Bronchial epithelial cell (primary cell): Measurements from ENCODE around the gene ACTN1. TPM values are rescaled to one million over a fixed set of nuclear protein-coding genes. Genes with fewer than 3 reads are reported as not detected.

Experiments
- DNase-seq: peaks from one replicate; pipeline ENCODE4 v3.0.0-alpha.2; 2010; ENCODE audit warnings: low read depth
- FAIRE-seq: peaks from 2 replicates; lab custom pipeline; 2011; peaks lifted over from hg19 to GRCh38; lab: Jason Lieb, UNC
- H3K27me3 ChIP-seq: 2 replicates; pipeline ENCODE4 v1.5.1; 2011; ENCODE audit warnings: low read length; ENCODE audit not compliant: control insufficient read depth, insufficient read depth
- H3K36me3 ChIP-seq: 2 replicates; pipeline ENCODE4 v1.5.1; 2011; ENCODE audit warnings: low read length; ENCODE audit not compliant: control insufficient read depth, insufficient read depth
- H3K4me3 ChIP-seq: 2 replicates; pipeline ENCODE4 v1.5.1; 2011; ENCODE audit warnings: mild to moderate bottlenecking, low read depth, low read length, control low read depth
- CTCF ChIP-seq: IDR thresholded peaks from 2 replicates; pipeline ENCODE4 v1.5.1; 2011; ENCODE audit warnings: mild to moderate bottlenecking, moderate library complexity, low read length, control low read depth, inconsistent platforms; ENCODE audit not compliant: insufficient read depth, severe bottlenecking
- total RNA-seq: library from RNA; depleted of rRNA; stranded (reverse); fragments of >200 nt; gene quantifications from 2 replicates; pipeline ENCODE4 v1.2.1, GENCODE V29; 2014

ACTN1 gene
- total RNA-seq, 1 donor from 2014 or later, result 165 TPM

- H3K27me3 ChIP-seq, result no peaks in the 10 kb centered on the region
- H3K36me3 ChIP-seq, result peaks cover 53% of the 10 kb centered on the region
- peak; percentile 36 for FAIRE-seq
- H3K4me3 ChIP-seq, result no peak overlapping the region
- no peak for TF ChIP-seq CTCF
- DNase-seq, result no peak
Measured at GRCh38 chr14:68905107-68905895, 73.8 kb downstream of the ACTN1 start.

GRCh38 chr14:68902357-68902756, 76.7 kb downstream of the ACTN1 start:
- Histone ChIP-seq H3K36me3 (peaks cover 56% of the 10 kb centered on the region), H3K4me3 (no peak overlapping the region), H3K27me3 (no peaks in the 10 kb centered on the region)
- no peak for TF ChIP-seq CTCF
- FAIRE-seq, result no peak
- DNase-seq, result no peak

GRCh38 chr14:68899033-68899603, 80.0 kb downstream of the ACTN1 start:
- Histone ChIP-seq H3K27me3 (no peaks in the 10 kb centered on the region), H3K36me3 (peaks cover 48% of the 10 kb centered on the region), H3K4me3 (no peak overlapping the region)
- DNase-seq (no peak), FAIRE-seq (peak; percentile 98)
- TF ChIP-seq CTCF, result no peak

GRCh38 chr14:68898248-68899032, 80.7 kb downstream of the ACTN1 start:
- Histone ChIP-seq H3K27me3 (no peaks in the 10 kb centered on the region), H3K4me3 (no peak overlapping the region), H3K36me3 (peaks cover 47% of the 10 kb centered on the region)
- DNase-seq (no peak), FAIRE-seq (no peak)
- TF ChIP-seq CTCF, result no peak

GRCh38 chr14:68897559-68898155, 81.4 kb downstream of the ACTN1 start:
- TF ChIP-seq CTCF, result no peak
- peaks cover 48% of the 10 kb centered on the region for H3K36me3 ChIP-seq
- DNase-seq (no peak), FAIRE-seq (peak; percentile 23)
- H3K4me3 ChIP-seq, result no peak overlapping the region
- H3K27me3 ChIP-seq, result no peaks in the 10 kb centered on the region
